ENCODE measurements around the gene FUT3. TPM values are rescaled to one million over a fixed set of nuclear protein-coding genes. Genes with fewer than 3 reads are reported as not detected.

FUT3 gene
- total RNA-seq, 4 donors from 2014 or later: 0.76 to 3.8 (median 1.9) TPM

- TF ChIP-seq CTCF (IDR thresholded peaks at IDR 0.05): no peak
- no peak for TF ChIP-seq POLR2A (IDR thresholded peaks at IDR 0.05)
- 64 to 67% methylated on average over 8 of the region's 8 CpGs for WGBS, 2 donors
- no peak for DNase-seq (ENCODE audit: low spot score in 2 of 2)
- intact Hi-C loops (cut with DNase I; ENCODE audit: low total_unique reads): no loop called here
- no peak overlapping the region for H3K4me3 ChIP-seq (ENCODE audit: low read depth, poor library complexity, severe bottlenecking)
Measured at GRCh38 chr19:5821521-5822180, 29.6 kb downstream of the FUT3 start.

- TF ChIP-seq POLR2A (IDR thresholded peaks at IDR 0.05) (no peak), CTCF (IDR thresholded peaks at IDR 0.05) (no peak)
- intact Hi-C loops (cut with DNase I; ENCODE audit: low total_unique reads): no loop called here
- 60 to 61% methylated on average over 6 of the region's 6 CpGs for WGBS, 2 donors
- no peak for DNase-seq (ENCODE audit: low spot score in 2 of 2)
- H3K4me3 ChIP-seq (ENCODE audit: low read depth, poor library complexity, severe bottlenecking): no peak overlapping the region
Measured at GRCh38 chr19:5820785-5821184, 30.5 kb downstream of the FUT3 start.

- H3K4me3 ChIP-seq (ENCODE audit: low read depth, poor library complexity, severe bottlenecking): no peak overlapping the region
- intact Hi-C loops (cut with DNase I; ENCODE audit: low total_unique reads): no loop called here
- TF ChIP-seq CTCF (IDR thresholded peaks at IDR 0.05): no peak
- TF ChIP-seq POLR2A (IDR thresholded peaks at IDR 0.05): no peak
- 49 to 76% methylated on average over 10 of the region's 10 CpGs for WGBS, 2 donors
- no peak for DNase-seq (ENCODE audit: low spot score in 2 of 2)
Measured at GRCh38 chr19:5818594-5818993, 32.7 kb downstream of the FUT3 start.

- H3K4me3 ChIP-seq (ENCODE audit: low read depth, poor library complexity, severe bottlenecking): no peak overlapping the region
- 88 to 89% methylated on average over 2 of the region's 2 CpGs for WGBS, 2 donors
- TF ChIP-seq CTCF (IDR thresholded peaks at IDR 0.05): no peak
- TF ChIP-seq POLR2A (IDR thresholded peaks at IDR 0.05): no peak
- intact Hi-C loops (cut with DNase I; ENCODE audit: low total_unique reads): no loop called here
- DNase-seq (ENCODE audit: low spot score in 2 of 2): no peak
Measured at GRCh38 chr19:5817218-5817617, 34.0 kb downstream of the FUT3 start.

GRCh38 chr19:5814852-5815246 lies 36.4 kb downstream of the FUT3 start:
- 39 to 53% methylated on average over 11 of the region's 11 CpGs for WGBS, 2 donors
- intact Hi-C loops (cut with DNase I; ENCODE audit: low total_unique reads): no loop called here
- no peak overlapping the region for H3K4me3 ChIP-seq (ENCODE audit: low read depth, poor library complexity, severe bottlenecking)
- TF ChIP-seq POLR2A (IDR thresholded peaks at IDR 0.05) (no peak), CTCF (IDR thresholded peaks at IDR 0.05) (no peak)
- no peak for DNase-seq (ENCODE audit: low spot score in 2 of 2)

All from lower leg skin (tissue), 4 donors.